Endothelial cell (in vitro differentiated cells): Measurements from ENCODE around the gene PGLYRP2. TPM values are rescaled to one million over a fixed set of nuclear protein-coding genes. Genes with fewer than 3 reads are reported as not detected.
"Not testable (repeated sequence)": the region's sequence is repeated elsewhere in the genome, so short reads cannot be mapped to it uniquely, and the experiment has no call there.

Experiments
- DNase-seq: peaks from one replicate; pipeline ENCODE4 v3.0.0; 2021; ENCODE audit warnings: low spot score
- H3K27ac Mint-ChIP-seq: one replicate; pipeline ENCODE4 v1.8.0; 2021; ENCODE audit warnings: mixed read lengths, inconsistent platforms; ENCODE audit not compliant: unreplicated experiment
- H3K27me3 Mint-ChIP-seq: one replicate; pipeline ENCODE4 v1.8.0; 2021; ENCODE audit warnings: mild to moderate bottlenecking, moderate library complexity, mixed read lengths, inconsistent platforms; ENCODE audit not compliant: unreplicated experiment
- H3K36me3 Mint-ChIP-seq: one replicate; pipeline ENCODE4 v1.8.0; 2021; ENCODE audit warnings: mild to moderate bottlenecking, low read depth, mixed read lengths, inconsistent platforms; ENCODE audit not compliant: unreplicated experiment
- H3K4me1 Mint-ChIP-seq: one replicate; pipeline ENCODE4 v1.8.0; 2021; ENCODE audit warnings: mild to moderate bottlenecking, mixed read lengths, inconsistent platforms; ENCODE audit not compliant: unreplicated experiment
- H3K4me3 Mint-ChIP-seq: one replicate; pipeline ENCODE4 v1.8.0; 2021; ENCODE audit warnings: mild to moderate bottlenecking, mixed read lengths, inconsistent platforms; ENCODE audit not compliant: unreplicated experiment
- H3K9me3 Mint-ChIP-seq: one replicate; pipeline ENCODE4 v1.8.0; 2021; ENCODE audit warnings: mixed read lengths, inconsistent platforms; ENCODE audit not compliant: unreplicated experiment
- CTCF ChIP-seq: fragments of 200-600 bp; sonication (generic); IDR thresholded peaks from one replicate; pipeline ENCODE4 v1.5.0; 2021; ENCODE audit warnings: antibody characterized with exemption; ENCODE audit not compliant: unreplicated experiment
- total RNA-seq: library from RNA; stranded (reverse); fragmentation: NEBNext Ultra II Directional; extraction: Animal tissue kit (Norgen Biotek cat#: 25700); gene quantifications from one replicate; pipeline ENCODE4 v1.2.1, GENCODE V29; 2021; ENCODE audit not compliant: unreplicated experiment

The PGLYRP2 gene
- total RNA-seq, 1 donor from 2014 or later = not detected

GRCh38 chr19:15524781-15525180 is 45.5 kb upstream of the PGLYRP2 start:
- peaks cover 3% of the 10 kb centered on the region for H3K27me3 Mint-ChIP-seq
- no peak overlapping the region for H3K27ac Mint-ChIP-seq
- TF ChIP-seq CTCF = no peak
- H3K36me3 Mint-ChIP-seq = peaks cover 7% of the 10 kb centered on the region
- H3K9me3 Mint-ChIP-seq = peaks cover 33% of the 10 kb centered on the region
- no peaks in the 10 kb centered on the region for H3K4me1 Mint-ChIP-seq
- H3K4me3 Mint-ChIP-seq = no peak overlapping the region
- DNase-seq = no peak

GRCh38 chr19:15519433-15519976 is 40.2 kb upstream of the PGLYRP2 start:
- peaks cover 41% of the 10 kb centered on the region for H3K9me3 Mint-ChIP-seq
- H3K4me1 Mint-ChIP-seq = no peaks in the 10 kb centered on the region
- H3K27me3 Mint-ChIP-seq = peaks cover 5% of the 10 kb centered on the region
- TF ChIP-seq CTCF = no peak
- DNase-seq = no peak
- H3K4me3 Mint-ChIP-seq = no peak overlapping the region
- H3K27ac Mint-ChIP-seq = no peak overlapping the region
- H3K36me3 Mint-ChIP-seq = peaks cover 14% of the 10 kb centered on the region

GRCh38 chr19:15517778-15518177 is 38.5 kb upstream of the PGLYRP2 start:
- Mint-ChIP-seq H3K36me3 (peaks cover 11% of the 10 kb centered on the region), H3K27ac (no peak overlapping the region), H3K27me3 (peaks cover 5% of the 10 kb centered on the region), H3K4me1 (no peaks in the 10 kb centered on the region), H3K4me3 (peak overlapping the region; percentile 18), H3K9me3 (peaks cover 30% of the 10 kb centered on the region)
- TF ChIP-seq CTCF = no peak
- DNase-seq = no peak

GRCh38 chr19:15516363-15516762 is 37.1 kb upstream of the PGLYRP2 start:
- H3K4me1 Mint-ChIP-seq = no peaks in the 10 kb centered on the region
- no peak overlapping the region for H3K4me3 Mint-ChIP-seq
- peaks cover 30% of the 10 kb centered on the region for H3K9me3 Mint-ChIP-seq
- TF ChIP-seq CTCF = no peak
- peaks cover 5% of the 10 kb centered on the region for H3K27me3 Mint-ChIP-seq
- H3K36me3 Mint-ChIP-seq = peaks cover 11% of the 10 kb centered on the region
- no peak for DNase-seq
- H3K27ac Mint-ChIP-seq = no peak overlapping the region

GRCh38 chr19:15515227-15515625 is 35.9 kb upstream of the PGLYRP2 start:
- not testable (repeated sequence) for H3K4me1 Mint-ChIP-seq, H3K27ac Mint-ChIP-seq, DNase-seq, H3K4me3 Mint-ChIP-seq, H3K27me3 Mint-ChIP-seq
- H3K36me3 Mint-ChIP-seq = peaks cover 11% of the 10 kb centered on the region
- H3K9me3 Mint-ChIP-seq = peaks cover 30% of the 10 kb centered on the region
